HG03460 (cell line): ENCODE results near the gene MRPL33.

Experiments used
- ATAC-seq: cut with Tn5 transposase; IDR thresholded peaks from one replicate; pipeline ENCODE4 v1.9.1; 2021; ENCODE audit not compliant: unreplicated experiment

The MRPL33 gene

GRCh38 chr2:27771548-27772335, at the start of gene MRPL33:
Gene MRPL33 (plus strand): TSS chr2:27771719. CDS start chr2:27771778, 59 bp downstream.
- peak; percentile 97 for ATAC-seq

GRCh38 chr2:27721884-27722485, 49.5 kb upstream of the MRPL33 start:
- no peak for ATAC-seq

GRCh38 chr2:27723372-27724144, 48.0 kb upstream of the MRPL33 start:
- ATAC-seq, result no peak

GRCh38 chr2:27724191-27724590, 47.3 kb upstream of the MRPL33 start:
- ATAC-seq, result no peak

- no peak for ATAC-seq
Measured at GRCh38 chr2:27724905-27725701, 46.4 kb upstream of the MRPL33 start.

- ATAC-seq, result no peak
Measured at GRCh38 chr2:27727257-27727656, 44.3 kb upstream of the MRPL33 start.

DNA sequence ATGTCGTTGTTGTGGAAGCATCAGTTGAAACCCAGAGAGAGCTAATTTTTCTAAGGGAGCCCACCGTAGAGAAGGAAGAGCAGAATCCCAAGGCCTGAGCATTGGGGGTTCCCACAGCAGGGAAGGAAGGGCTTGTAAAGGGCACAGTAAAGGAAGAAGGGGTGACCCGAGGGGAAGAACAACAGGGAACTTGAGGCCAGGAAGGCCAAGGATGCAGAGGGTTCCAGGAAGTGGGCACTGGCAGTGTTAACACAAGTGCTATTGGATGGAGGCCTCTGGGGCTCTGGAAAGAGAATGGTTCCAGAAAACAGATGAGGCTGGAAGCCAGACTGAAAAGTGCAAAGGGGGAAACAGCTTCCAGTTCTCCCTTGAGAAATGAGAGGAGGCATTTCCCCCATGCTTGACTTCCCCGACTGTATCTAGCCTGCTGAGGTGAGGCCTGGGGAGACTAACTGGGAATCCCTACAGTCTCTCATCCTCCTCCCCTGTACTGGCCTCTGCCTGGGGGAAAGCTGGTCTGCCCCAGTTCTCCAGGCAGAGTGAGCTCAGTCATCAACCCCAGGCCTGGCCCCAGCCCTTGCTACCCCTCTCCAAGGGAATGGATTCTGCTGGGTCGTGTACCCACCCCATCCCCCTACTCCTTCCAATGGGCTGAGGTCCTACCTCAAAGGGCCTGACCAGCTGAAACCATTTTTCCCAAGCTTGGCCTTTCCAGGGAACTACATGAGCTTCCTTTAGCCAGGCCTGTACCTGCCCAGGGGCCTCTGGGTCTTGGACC, 43.2 kb upstream of the MRPL33 start:
- no peak for ATAC-seq

- no peak for ATAC-seq
Measured at GRCh38 chr2:27729198-27729597, 42.3 kb upstream of the MRPL33 start.

DNA sequence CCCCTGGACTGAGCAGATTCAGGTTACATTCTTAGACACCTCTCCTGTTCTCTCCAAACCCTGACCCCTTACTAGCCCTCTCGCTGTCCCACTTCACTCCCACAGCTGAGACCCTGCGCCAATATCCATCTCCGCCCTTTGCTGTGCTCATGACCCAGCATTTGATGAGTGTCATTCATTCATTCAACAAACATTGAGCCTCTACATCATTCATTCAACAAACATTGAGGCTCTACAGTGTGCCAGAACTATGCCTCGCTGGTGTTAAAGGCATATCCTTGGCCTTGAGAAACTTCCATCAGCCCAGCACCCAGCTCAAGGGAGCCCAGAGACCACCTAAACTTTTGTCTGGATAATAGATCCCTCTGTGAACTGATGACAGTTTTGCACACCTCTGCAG, 41.9 kb upstream of the MRPL33 start:
- ATAC-seq, result no peak

DNA sequence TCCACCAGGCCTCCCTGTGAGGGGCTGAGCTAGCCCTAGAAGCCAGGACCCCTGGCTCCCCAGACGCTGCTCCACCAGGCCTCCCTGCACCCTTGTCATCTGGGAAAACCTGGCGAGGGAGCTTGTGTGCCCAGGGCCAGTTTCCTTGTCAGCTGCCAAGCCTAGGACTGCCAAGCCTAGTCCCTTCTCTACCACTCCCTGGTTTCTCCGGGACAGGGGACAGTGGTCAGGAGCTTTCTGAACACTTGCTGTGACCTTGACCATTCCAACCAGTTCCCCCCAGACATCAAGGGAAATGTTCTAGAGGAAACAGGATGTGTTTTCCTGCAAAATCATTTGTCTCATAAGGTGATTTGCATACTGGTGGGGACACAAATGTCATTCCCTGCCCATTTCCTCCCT, 41.3 kb upstream of the MRPL33 start:
- ATAC-seq, result no peak

- no peak for ATAC-seq
Measured at GRCh38 chr2:27730980-27731691, 40.4 kb upstream of the MRPL33 start.

DNA sequence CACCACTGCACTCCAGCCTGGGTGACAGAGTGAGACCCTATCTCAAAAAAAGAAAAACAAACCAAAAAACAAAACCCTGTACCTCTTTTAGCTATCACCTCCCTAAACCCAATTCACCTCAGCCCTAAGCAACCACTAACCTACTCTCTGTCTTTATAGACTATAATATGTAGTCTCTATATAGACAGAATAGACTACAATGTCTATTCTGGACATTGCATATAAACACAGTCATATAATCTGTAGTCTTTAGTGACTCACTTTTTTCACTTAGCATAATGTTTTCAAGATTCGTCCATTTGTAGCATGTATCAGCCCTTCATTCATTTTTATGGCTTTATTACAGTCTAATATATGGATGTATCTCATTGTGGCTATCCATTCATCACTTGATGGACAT, 37.2 kb upstream of the MRPL33 start:
- ATAC-seq, result no peak

- ATAC-seq, result no peak
Measured at GRCh38 chr2:27735263-27735904, 36.1 kb upstream of the MRPL33 start.

GRCh38 chr2:27736031-27736889, 35.3 kb upstream of the MRPL33 start:
- no peak for ATAC-seq

DNA sequence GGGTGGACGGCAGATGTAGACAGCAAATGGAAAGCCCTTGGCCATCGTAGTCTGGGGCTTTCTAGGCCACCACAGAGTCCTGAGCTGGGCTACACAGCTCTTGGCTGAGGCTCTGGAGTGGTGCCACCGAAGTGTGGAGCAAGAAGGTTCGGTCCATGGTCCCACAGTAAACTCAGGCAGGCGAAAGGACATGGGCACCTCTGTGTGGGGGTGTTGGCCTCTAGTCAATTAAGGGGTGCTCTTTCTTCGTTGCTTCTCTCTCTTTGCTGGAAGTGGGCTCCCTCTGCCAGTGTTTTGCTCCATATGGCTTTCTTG, 34.7 kb upstream of the MRPL33 start:
- ATAC-seq, result no peak

GRCh38 chr2:27737676-27738348, 33.7 kb upstream of the MRPL33 start:
- no peak for ATAC-seq

DNA sequence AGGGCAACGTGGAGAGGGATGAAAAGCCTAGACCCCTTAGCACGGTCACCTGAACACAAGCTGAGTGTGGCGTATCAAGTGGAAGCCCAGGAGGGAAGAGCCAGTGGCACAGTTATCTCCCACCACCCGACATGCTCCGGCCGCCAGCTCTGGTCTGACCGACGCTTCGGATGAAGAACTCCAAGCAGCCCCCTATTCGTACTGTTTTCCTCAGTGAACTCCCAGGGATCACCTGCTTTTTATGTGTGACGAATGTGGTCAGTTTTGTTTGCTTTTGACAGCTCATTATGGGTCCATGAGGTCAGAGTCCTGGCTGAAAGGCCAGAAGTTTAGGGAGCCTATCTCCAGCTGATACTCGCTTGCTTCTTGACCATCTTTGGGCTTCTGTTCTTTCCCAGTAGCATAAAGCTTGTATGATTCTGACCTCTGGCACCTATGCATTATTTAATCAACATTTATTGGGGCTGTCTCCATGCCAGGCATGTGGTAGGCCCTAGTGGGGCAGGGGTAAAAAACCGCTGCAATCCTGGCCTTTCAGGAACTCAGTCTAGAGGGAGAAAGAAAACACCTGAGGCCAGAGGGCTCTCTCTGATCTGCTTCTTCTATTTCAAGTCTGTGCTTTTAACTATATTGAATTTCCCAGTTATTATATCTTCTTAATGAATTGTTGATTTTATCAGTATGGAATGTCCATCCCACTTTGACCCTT, 33.0 kb upstream of the MRPL33 start:
- no peak for ATAC-seq
